ENCODE results near the gene TANC1.

The TANC1 gene

GRCh38 chr2:158968396-158969161 lies at the start of gene TANC1:
Gene TANC1 (plus strand): TSS chr2:158968640. CDS start chr2:159065911, 97,271 bp downstream.
- peak; percentile 95 for DNase-seq (ENCODE audit: low spot score)
- no peak for FAIRE-seq

DNA sequence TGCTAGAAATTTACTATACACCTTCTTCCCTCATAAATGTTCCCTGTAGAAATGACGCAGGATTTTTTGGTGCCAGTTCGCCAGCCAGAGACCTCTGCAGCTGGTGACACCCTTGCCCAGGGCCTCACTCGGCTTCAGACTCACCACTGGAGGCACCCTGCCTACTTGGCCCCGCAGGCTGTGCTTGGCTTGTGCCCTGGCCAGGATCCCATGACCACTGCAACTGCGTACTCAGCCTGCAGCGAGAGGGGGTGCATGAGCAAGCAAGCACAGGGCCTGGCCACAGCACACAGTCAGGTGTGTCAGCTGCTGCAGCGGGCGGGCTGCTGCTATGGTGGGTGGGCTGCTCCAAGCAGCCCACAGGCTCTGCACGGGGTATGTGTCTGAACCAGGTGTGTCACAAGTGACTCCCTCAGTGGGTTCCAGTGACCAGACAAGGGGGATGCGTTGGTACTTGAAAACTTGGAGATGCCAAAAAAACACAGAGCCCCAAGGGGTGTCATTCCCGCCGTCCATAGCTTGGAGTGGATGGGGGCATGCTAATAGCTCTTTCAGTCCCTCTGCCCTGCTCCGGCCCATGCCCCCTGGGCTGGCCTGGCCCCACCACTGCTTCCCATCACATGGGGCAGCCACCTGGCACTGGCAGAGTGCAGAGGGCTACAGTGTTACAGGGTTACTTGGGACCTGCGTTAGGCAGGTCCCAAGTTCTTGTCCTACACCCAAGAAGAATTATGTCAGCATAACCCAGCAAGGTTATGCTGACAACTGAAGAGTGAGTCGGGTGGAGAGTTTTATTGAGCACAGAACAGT lies 46.6 kb upstream of the TANC1 start:
- DNase-seq (ENCODE audit: low spot score) (no peak), FAIRE-seq (no peak)

- FAIRE-seq, result no peak
- DNase-seq (ENCODE audit: low spot score), result no peak
These were observed 45.8 kb upstream of the TANC1 start for GRCh38 chr2:158922601-158923000.

- DNase-seq (ENCODE audit: low spot score) (no peak), FAIRE-seq (no peak)
These were observed 45.3 kb upstream of the TANC1 start for GRCh38 chr2:158923180-158923594.

DNA sequence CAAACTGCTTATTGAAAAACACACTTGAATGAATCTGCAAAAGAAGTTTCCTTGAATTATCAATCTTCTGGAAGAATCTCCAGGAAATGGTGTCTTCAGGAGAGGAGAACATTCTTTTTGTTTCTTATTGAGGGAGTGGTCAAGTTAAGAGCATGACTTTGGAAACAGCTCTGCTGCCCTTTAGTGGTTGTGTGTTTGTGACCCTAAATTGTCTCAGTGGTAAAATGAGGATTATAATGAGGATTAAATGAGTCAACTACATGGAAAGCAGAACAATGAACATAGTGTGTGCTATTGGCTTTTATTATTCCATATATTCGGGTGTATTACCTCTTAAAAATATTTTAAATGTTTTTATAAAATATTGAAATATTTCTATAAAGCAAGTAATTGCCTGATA lies 44.8 kb upstream of the TANC1 start:
- DNase-seq (ENCODE audit: low spot score) (no peak), FAIRE-seq (no peak)

GRCh38 chr2:158926478-158926948 lies 41.9 kb upstream of the TANC1 start:
- FAIRE-seq (no peak), DNase-seq (ENCODE audit: low spot score) (peak; percentile 14)

DNA sequence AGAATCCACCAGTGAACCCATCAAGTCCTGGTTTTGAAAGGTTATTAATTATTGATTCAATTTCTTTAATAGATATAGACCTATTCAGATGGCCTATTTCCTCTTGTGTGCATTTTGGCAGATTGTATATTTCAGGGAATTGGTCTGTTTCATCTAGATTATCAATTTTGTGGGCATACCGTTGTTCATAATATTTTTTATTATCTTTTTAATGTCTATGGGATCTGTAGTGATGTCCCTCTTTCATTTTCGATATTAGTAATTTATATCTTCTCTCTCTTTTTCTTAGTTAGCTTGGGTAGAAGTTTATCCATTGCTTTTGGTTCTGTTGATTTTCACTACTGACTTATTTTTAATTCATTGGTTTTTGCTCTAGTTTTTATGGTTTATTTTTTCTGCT lies 39.9 kb upstream of the TANC1 start:
- FAIRE-seq, result no peak
- no peak for DNase-seq (ENCODE audit: low spot score)

GRCh38 chr2:158928965-158929364 lies 39.5 kb upstream of the TANC1 start:
- no peak for DNase-seq (ENCODE audit: low spot score)
- no peak for FAIRE-seq

DNA sequence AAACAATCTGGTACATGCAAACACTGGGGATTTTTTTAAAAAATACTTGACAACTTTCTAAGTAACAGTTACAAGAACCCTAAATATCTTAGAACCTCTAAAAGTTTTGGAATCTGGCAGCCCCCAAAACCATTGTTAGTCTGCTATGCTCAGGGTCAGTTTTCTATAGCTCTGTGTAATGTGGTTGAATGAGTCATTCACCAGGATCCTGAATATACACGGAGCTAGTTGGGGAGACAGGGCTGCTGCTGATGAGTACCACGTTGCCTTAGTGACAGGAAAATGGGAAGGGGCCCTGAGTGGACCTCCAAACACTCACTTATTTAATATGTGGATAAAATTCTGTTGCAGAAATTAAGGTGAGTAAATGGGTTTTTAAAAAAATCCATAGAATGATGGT lies 36.9 kb upstream of the TANC1 start:
- FAIRE-seq (no peak), DNase-seq (ENCODE audit: low spot score) (peak; percentile 66)

DNA sequence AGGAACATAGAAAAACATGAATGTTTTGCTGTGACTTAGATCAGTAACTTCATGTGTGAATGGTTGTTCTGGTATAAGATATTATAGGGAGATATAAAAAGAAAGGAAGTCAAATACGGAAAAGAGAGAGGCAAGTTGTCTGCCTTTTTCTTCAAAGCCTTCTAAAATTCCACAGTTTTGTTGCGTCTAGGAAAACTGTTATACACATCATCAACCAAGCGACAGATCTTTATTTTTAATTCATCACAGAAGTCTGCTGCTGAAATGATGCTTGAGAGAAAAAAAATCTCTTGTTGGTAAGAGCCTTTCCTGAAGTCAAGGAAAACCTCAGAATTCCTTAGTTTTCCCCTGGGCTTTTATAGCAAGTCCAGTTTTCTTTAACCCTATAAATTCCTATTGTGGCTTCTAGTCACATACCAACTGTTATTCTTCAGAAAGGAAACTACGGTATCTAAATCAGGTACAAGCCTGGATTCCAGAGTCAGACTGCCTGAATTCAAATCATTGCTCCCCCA lies 36.3 kb upstream of the TANC1 start:
- FAIRE-seq (no peak), DNase-seq (ENCODE audit: low spot score) (no peak)

DNA sequence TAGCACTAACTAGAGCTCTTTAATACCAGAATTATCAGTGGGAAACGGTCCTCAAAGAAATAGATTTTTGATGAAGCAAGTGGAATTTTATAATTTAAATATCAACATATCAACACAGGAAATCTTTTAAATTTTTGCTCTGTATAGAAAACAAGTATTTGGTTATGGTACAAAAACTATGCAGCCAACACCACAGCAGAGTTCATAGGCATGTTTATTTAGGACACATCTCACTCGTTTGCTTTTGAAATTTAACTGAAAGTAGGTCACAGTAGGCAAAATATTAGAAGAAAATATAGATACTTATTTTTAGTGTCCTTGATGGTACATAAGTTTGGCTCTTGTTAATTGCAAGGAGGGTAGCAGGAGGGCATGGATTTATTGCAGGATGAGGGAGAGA lies 34.3 kb upstream of the TANC1 start:
- no peak for FAIRE-seq
- DNase-seq (ENCODE audit: low spot score), result no peak

- no peak for DNase-seq (ENCODE audit: low spot score)
These were observed 32.8 kb upstream of the TANC1 start for GRCh38 chr2:158935617-158936016.

DNA sequence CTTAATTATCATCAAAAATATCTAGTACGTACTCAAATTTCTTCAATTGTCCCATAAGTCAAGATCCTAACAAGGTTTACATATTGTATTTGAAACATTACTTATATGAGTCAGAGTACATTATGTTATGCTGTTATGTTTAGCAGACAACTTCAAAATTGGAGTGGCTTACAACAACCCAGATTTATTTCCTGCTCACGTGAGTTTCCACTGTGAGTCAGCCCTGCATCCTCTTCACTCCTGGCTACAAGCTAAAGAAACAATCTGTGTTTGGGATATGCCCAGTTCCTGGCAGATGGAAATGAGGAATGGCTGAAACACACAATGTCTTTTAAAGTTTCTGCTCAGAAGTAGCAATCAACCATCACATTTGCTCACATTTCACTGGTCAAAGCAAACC lies 31.5 kb upstream of the TANC1 start:
- DNase-seq (ENCODE audit: low spot score) (peak; percentile 38), FAIRE-seq (no peak)

More at GRCh38 chr2:158935617-158936016, 32.8 kb upstream of the TANC1 start:
- no peak for FAIRE-seq

GRCh38 chr2:158940356-158940755 lies 28.1 kb upstream of the TANC1 start:
- DNase-seq (ENCODE audit: low spot score), result no peak
- FAIRE-seq, result no peak

DNA sequence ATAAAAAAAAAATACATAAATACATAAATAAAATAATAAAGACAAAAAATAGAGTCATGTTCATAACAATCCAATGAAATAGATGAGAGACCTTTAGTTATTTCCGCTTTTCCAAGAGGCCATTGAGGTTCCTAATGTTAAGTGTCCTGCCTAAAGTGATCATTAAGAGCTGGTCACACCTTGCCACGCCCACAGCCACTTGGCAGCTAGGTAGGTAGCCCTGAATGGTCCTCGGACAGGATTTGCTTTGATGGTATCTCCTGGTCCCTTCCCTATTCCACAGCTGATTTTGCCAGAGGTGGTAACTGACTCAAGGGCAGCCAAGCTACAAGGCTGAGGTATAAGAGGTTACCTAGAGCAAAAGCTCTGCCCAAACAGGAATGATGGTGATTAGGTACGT lies 24.5 kb upstream of the TANC1 start:
- FAIRE-seq (no peak), DNase-seq (ENCODE audit: low spot score) (no peak)

GRCh38 chr2:158948964-158949699 lies 19.3 kb upstream of the TANC1 start:
- FAIRE-seq, result no peak

DNA sequence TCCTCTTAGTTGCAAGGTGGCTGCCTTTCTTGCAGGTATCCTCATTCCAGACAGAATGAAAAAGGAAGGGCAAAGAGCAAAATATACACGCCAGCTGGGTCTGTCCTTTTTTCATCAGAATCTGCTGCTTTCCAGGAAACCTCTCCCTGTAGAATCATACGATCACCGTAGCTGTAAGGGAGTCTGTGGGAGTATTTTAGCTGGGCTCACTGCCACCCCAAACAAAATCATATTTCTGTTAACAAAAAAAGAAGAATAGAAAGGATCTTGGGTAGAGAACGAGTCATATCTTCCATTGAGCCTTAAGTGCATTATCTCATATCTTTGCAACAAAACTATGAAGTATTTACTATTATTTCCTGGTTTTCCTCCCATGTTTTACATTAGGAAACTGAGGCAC lies 15.0 kb upstream of the TANC1 start:
- FAIRE-seq (no peak), DNase-seq (ENCODE audit: low spot score) (no peak)

More at GRCh38 chr2:158948964-158949699, 19.3 kb upstream of the TANC1 start:
- DNase-seq (ENCODE audit: low spot score), result no peak

GRCh38 chr2:158953926-158954763 lies 14.3 kb upstream of the TANC1 start:
- DNase-seq (ENCODE audit: low spot score) (peak; percentile 82), FAIRE-seq (no peak)

DNA sequence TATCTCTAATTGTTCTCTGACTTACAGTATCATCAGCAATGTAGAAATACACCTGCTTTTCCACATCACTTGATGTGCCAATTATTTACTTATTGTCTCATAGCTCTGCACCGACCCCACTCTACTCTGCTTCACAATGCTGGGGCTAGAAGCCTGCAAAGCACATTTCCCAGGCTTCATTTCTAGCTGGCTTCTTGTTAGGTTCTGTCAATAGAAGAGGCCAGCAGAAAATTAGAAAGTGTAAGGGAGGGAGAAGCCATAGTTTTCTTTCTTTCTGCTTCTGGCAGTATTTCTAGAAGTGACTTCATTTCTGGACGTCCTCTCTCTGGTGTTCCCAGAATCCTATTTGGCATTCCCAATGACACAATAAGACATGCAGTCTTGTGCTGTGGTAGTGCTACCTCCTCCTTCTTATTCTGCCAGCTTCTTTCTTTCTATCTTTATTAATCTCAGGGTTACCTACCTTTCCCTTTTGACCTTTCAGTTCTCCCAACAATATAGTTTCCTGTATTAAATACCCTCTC lies 12.5 kb upstream of the TANC1 start:
- no peak for FAIRE-seq

GRCh38 chr2:158958365-158958764 lies 10.1 kb upstream of the TANC1 start:
- FAIRE-seq, result no peak
- no peak for DNase-seq (ENCODE audit: low spot score)

More for the DNA sequence above, 12.5 kb upstream of the TANC1 start:
- no peak for DNase-seq (ENCODE audit: low spot score)

All from urothelium cell line (cell line).